GM12891 (cell line): ENCODE data around the gene MRPL43.

Experiments
- DNase-seq: peaks from one replicate; pipeline ENCODE4 v3.0.0; 2011; ENCODE audit warnings: low spot score; ENCODE audit not compliant: insufficient read length
- FAIRE-seq: peaks from 2 replicates; lab custom pipeline; 2011; peaks lifted over from hg19 to GRCh38; lab: Jason Lieb, UNC
- PAX5 ChIP-seq: IDR thresholded peaks from 2 replicates; pipeline ENCODE4 v1.6.1; 2011; ENCODE audit warnings: low read length, moderate library complexity, mild to moderate bottlenecking; ENCODE audit not compliant: insufficient read depth, severe bottlenecking
- POLR2A ChIP-seq: IDR thresholded peaks from 2 replicates; pipeline ENCODE4 v1.6.1; 2011; ENCODE audit warnings: low read depth, low read length, control low read depth
- POLR2AphosphoS5 ChIP-seq: IDR thresholded peaks from 2 replicates; pipeline ENCODE4 v1.6.1; 2011; ENCODE audit warnings: low read depth, low read length, control low read depth
- POU2F2 ChIP-seq: IDR thresholded peaks from 2 replicates; pipeline ENCODE4 v1.6.1; 2011; ENCODE audit warnings: low read depth, mild to moderate bottlenecking, control low read depth, low read length, moderate library complexity
- SPI1 ChIP-seq: IDR thresholded peaks from 2 replicates; pipeline ENCODE4 v1.6.1; 2011; ENCODE audit warnings: low read depth, low read length, control low read depth
- TAF1 ChIP-seq: IDR thresholded peaks from 2 replicates; pipeline ENCODE4 v1.6.1; 2011; ENCODE audit warnings: low read depth, low read length, control low read depth

MRPL43 gene

GRCh38 chr10:100943508-100943907, 43.8 kb downstream of the MRPL43 start:
- DNase-seq (no peak), FAIRE-seq (no peak)
- no peak for TF ChIP-seq SPI1
- TF ChIP-seq TAF1, result no peak
- TF ChIP-seq POLR2AphosphoS5, result no peak
- no peak for TF ChIP-seq POU2F2
- TF ChIP-seq POLR2A, result no peak
- no peak for TF ChIP-seq PAX5

- no peak for TF ChIP-seq PAX5
- no peak for TF ChIP-seq TAF1
- TF ChIP-seq POU2F2, result no peak
- no peak for TF ChIP-seq POLR2AphosphoS5
- no peak for TF ChIP-seq SPI1
- TF ChIP-seq POLR2A, result no peak
- FAIRE-seq, result no peak
- DNase-seq, result no peak
Observed at GRCh38 chr10:100942229-100942628, 45.1 kb downstream of the MRPL43 start.

- no peak for FAIRE-seq
- TF ChIP-seq SPI1, result no peak
- DNase-seq, result no peak
Observed at GRCh38 chr10:100939763-100940344, 47.4 kb downstream of the MRPL43 start.
